Iris pigment epithelial cell (primary cell): ENCODE data around the gene RBMS1.
A peak's percentile ranks its signal among the peaks of the same experiment; 100 is the strongest.

Experiments
- DNase-seq: peaks from one replicate; pipeline ENCODE4 v3.0.0-alpha.2; 2011; ENCODE audit warnings: low read depth

RBMS1 gene

GRCh38 chr2:160408959-160409291, 84.7 kb downstream of the RBMS1 start:
- no peak for DNase-seq

DNA sequence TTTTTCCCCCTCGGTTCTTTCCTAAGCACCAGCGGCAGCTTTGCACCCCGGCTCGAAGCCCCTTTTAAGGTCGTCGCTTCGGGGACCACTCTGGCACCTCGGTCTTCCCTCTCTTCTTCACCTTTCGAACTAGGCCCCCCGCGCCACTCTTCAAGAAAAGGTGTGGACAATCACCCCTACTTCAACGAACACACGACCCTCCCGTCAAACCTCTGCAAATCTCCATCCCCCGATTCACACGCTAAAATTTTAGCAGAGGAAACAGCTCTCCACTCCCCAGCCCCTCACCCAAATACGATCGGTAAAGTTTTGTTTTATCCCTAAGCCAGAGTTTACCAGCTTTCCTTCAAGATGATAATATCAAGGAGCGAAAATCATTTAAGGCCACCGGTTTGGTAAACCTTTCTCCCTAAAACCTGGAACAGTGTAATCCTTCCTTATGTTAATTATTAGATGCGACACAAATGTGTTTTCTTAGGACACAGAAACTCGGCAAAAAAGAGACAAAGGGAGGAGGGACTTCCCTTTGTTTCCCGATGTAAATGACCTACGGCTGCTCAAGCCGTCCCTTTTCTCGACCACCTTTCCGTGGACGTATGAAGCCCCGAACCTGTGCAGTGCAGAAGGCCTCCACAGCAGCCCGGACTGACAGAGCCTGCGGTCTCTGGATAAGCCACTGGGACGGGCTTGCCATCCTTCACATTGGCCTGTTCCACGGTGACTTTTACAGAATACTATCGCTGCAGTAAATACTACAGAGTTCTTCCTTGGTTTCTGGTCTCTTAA, 85.2 kb downstream of the RBMS1 start:
- no peak for DNase-seq

- DNase-seq, result peak; percentile 80
These were observed 86.0 kb downstream of the RBMS1 start for GRCh38 chr2:160407393-160408172.

GRCh38 chr2:160406591-160407392, 86.8 kb downstream of the RBMS1 start:
- peak; percentile 86 for DNase-seq

DNA sequence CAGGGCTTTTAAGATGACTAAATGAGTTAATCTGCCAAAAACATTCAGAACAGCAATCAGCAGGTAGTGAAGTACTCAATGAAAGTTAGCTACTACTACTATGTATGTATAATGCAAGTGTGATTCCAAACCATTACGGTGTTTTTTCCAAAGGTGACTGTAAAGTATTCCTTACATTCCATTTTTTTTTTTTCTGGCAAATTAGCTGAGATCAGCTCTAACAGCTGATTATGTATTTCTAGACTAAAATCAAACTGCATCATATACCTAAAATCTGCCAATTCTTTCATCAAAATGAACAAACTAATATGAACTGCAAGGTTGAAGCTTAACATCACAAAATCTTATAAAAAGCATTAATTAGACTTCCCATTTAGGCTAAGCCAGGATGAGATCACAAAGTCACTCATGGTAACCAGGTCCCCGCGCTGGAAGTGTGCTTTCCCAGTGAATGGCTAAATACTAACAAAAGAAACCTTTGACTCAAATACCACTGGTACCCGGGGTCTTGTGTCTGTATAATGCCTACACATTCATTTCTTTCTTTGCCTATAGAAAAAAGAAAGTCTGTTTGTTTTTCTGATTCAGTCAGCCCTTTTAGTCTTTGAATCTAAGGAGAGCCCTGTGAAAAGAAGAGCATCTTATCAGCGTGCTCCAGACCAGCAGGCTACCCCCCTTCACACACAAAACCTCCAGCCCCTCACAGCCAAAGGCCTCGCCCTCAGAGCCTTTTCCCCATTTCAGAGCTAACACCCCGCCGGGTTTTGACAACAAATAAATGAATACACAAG, 88.3 kb downstream of the RBMS1 start:
- DNase-seq, result no peak

GRCh38 chr2:160402997-160403979, 90.3 kb downstream of the RBMS1 start:
- DNase-seq, result peak; percentile 76

DNA sequence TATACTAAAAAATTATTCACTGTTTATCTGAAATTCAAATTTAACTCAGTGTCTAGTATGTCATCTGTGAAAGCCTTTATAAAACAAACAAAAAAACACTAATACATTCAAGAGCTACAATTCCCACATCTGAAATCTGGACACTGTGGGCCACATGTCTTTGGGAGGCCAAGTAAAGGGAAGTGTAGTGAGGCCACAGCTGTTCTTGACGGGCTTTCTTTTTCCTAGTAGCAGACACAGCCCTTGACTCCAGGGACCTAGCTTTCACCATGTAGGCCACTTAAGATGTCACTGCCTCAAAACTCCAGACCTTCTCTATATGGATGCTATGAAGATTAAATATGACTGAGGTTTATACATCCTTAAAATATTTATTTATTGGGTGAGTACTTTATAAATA, 91.1 kb downstream of the RBMS1 start:
- DNase-seq, result no peak

- DNase-seq, result no peak
These were observed 91.7 kb downstream of the RBMS1 start for GRCh38 chr2:160401895-160402294.

GRCh38 chr2:160399880-160400279, 93.7 kb downstream of the RBMS1 start:
- DNase-seq, result no peak

DNA sequence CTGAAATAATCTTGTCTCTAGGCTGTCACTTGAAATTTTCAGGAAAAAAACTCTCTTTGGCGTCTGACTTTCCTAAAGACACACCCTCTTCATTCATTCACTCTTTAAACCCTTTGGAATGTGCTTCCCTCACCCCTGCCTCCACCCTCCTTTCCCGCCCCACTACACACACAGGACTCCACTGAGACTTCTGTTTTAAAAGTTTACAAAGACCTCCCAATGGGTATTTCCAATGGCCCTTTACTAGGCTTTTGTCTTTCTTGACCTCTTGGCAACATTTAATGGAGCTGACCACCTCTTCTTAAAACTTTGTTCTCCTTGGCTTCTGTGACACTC, 96.1 kb downstream of the RBMS1 start:
- peak; percentile 54 for DNase-seq

- no peak for DNase-seq
These were observed 99.5 kb downstream of the RBMS1 start for GRCh38 chr2:160394153-160394552.

DNA sequence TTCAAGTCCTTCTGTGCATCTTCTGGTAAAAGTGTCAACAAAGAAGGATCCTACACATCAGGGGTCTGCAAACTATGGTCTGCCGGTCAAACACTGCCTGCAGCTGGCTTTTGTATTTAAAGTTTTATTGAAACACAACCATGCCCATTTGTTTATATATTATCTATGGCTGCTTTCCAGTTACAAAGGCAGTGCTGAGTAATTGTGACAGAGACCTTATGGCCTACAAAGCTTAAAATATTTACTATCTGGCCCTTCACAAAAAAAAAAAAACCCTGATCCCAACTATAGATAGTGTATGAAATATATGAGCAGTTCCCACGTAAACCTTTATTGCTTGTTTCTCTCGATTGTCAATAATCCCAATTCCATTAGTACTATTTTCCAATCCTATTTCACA, 101.4 kb downstream of the RBMS1 start:
- DNase-seq, result no peak

- no peak for DNase-seq
These were observed 102.8 kb downstream of the RBMS1 start for GRCh38 chr2:160390544-160391455.

- DNase-seq, result peak; percentile 86
These were observed 103.7 kb downstream of the RBMS1 start for GRCh38 chr2:160389875-160390274.

DNA sequence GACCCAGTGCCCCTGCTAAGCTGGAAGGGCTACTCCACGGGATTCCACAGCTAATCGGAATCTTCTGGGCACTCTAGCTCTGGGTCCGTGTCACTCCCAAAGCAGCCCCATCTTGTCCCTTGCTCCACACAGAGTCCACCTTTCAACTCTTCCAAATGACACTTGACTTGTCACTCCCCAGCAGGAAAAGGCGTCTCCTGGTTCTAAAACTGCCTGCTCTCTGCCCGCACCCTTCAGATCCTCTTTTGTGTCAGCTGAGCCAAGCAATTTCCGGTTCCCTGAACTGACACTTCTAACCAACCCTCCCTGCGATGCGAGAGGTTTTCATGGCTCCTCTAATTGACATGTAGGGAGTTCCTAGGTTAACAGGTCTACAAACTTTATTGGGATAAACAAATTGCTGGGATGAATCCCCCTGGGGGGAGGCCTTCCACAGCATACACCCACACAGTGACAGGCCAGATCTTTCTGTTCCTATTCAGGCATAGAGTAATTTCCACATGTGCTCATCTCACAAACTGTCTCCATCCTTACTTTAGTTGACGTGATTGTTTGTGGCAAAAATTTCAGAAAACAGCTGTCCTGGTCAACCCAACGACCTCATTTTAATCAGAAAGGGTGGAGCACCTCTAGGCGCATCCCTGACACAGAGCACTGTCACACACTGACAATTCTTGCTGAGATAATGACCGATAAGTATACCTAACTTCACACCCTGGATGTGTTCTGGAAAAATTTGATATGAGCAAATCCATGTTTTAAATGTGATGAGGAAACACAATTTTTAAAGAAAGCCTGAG, 104.9 kb downstream of the RBMS1 start:
- DNase-seq, result no peak

DNA sequence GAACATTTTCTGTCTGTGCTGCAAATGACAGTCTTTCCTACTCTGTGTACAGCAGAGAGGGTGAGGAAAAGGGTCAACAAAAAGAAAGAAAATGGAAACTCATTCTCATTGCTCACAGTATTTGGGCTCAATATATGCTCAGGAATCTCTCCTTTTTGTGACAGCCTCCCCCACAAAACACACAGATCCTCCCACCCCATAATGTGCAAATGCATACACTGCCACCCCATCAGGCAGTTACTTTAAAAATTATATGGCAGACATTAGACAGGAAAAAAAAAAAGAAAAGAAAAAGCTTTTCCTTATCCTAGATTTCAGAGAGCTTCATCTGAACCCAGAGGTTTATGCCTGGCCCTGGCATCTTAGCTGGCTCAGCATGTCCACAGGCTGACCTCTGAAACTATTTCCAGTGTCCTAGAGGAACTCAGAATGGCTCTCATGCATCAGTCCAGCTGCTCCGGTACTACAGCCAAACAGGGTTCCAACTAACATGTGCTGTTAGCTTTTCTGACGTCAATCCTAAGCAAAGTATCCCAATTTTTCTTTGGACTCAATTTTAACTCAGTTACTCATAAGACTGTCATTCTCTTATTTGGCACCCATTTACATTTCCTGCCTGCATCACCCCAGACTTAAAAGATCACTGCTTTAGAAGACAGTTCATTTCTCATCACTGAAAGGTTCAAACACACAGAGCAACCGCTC, 105.9 kb downstream of the RBMS1 start:
- DNase-seq, result peak; percentile 97

DNA sequence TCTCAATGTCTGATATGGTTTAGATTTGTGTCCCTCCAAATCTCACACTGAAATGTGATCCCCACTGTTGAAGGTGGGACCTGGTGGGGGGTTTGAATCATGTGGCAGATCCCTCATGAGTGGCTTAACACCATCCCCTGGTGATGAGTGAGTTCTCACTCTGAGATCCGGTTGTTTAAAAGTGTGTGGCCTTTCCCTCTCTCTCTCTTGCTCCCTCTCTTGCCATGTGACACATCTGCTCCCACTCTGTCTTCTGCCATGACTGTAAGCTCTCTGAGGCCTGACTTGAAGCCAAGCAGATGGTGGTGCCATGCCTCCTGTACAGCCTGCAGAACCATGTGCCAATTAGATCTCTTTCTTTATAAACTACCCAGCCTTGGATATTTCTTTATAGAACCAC, 108.8 kb downstream of the RBMS1 start:
- DNase-seq, result no peak

DNA sequence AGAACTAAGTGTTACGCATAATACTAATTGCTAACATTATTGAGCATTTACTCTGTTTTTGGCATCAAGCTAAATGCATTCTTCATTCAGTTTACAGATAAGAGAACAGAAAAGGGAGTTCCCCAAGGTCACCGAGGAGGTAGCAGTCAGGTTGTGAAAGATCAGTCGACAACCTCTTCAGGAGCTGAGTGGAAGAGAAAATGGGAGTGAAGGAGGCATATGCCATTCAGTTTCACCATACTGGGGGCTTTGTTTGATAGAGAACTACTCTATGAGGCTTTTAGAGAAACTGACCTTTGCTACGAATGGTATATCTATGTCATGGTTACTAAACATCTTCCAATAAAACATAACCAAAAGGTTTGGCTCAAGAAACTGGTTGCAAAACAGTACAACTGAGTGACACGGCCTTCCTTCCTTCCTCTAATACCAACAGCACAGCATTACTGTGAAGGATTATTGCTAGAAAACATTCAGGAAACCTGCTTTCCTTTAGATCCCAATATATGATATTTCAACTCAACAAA, 112.1 kb downstream of the RBMS1 start:
- DNase-seq, result peak; percentile 85
